Right lobe of liver (tissue), 6 donors: ENCODE data around the gene ZNF740. TPM values are rescaled to one million over a fixed set of nuclear protein-coding genes. Genes with fewer than 3 reads are reported as not detected.

Source experiments
- ATAC-seq, 4 donors: fragments of 200-7000 bp; cut with Tn5 transposase; one replicate each; pipeline ENCODE4 v1.9.1; 2020; ENCODE audit warnings: mild to moderate bottlenecking in 4 of 4, moderate library complexity in 4 of 4
- DNase-seq, 3 donors: peaks; one replicate each; pipeline ENCODE4 v3.0.0-alpha.2; 2020
- H3K27ac ChIP-seq, 3 donors: fragments of 200-600 bp; one replicate each; pipeline ENCODE4 v1.8.0; 2022
- H3K27me3 ChIP-seq, 2 donors: fragments of 200-600 bp; one replicate each; pipeline ENCODE4 v1.8.0; 2022
- H3K36me3 ChIP-seq, 4 donors: fragments of 200-600 bp; sonication (generic) in 1 of 4; one replicate each; pipeline versions ENCODE4 v1.5.1 to v1.8.0; 2017 to 2022; ENCODE audit warnings: control low read depth in 1 of 4
- H3K4me1 ChIP-seq, 4 donors: fragments of 200-600 bp; sonication (generic) in 1 of 4; one replicate each; pipeline versions ENCODE4 v1.5.1 to v1.8.0; 2017 to 2022; ENCODE audit warnings: control low read depth in 1 of 4
- H3K4me3 ChIP-seq, 3 donors: fragments of 200-600 bp; one replicate each; pipeline ENCODE4 v1.8.0; 2022
- H3K9me3 ChIP-seq, 4 donors: fragments of 200-600 bp; sonication (generic) in 1 of 4; one replicate each; pipeline versions ENCODE4 v1.5.1 to v1.8.0; 2017 to 2022; ENCODE audit warnings: control low read depth in 1 of 4
- POLR2A ChIP-seq: fragments of 450-650 bp; IDR thresholded peaks from one replicate; pipeline ENCODE4 v1.6.1; 2017; ENCODE audit warnings: antibody characterized with exemption, mild to moderate bottlenecking
- WGBS: methylation state at CpG from one replicate; pipeline ENCODE4 v1.1.6; 2018; ENCODE audit warnings: low coverage, low lambda C conversion rate; ENCODE audit not compliant: insufficient coverage; ENCODE audit errors: missing lambda C conversion rate; 5-methylcytosine and 5-hydroxymethylcytosine counted together
- intact Hi-C, 2 donors: fragments of 100-400 bp; cut with DNase I; formaldehyde crosslinking; loops; one replicate each; pipeline versions ENCODE4 v1.11.2 to v1.14.1; 2022
- total RNA-seq, 6 experiments: library from RNA; depleted of rRNA in 2 of 6; stranded (reverse); fragments of >200 nt in 2 of 6; fragmentation: NEBNext Ultra II Directional in 3 of 6; extraction: Animal tissue kit (Norgen Biotek cat#: 25700) in 3 of 6; gene quantifications; one replicate each; pipeline versions ENCODE4 v1.1.0 to v1.2.4, GENCODE V29; 2016 to 2023
- TF ChIP-seq, protein P1 (sequence below), 4 donors: fragments of 200-600 bp in 3 of 4; fragments of 450-650 bp in 1 of 4; IDR thresholded peaks; one replicate each; pipeline versions ENCODE4 v1.5.1 to v1.8.0; 2016 to 2022; ENCODE audit warnings: antibody characterized with exemption in 4 of 4, mild to moderate bottlenecking in 2 of 4
- donor health status: DM: no; HTN: yes; CAD: no.
- donor health status: DM: no; HTN: no; CAD: no.
- donor health status: DM: no; HTN: no; CAD: no.
- donor health status: DM: no; HTN: yes; CAD: no.
- donor health status: DM: no; HTN: yes; CAD: no.

ZNF740 gene
- total RNA-seq, 6 experiments from 2014 or later = 5.5 to 24.4 (median 19.2) TPM

DNA sequence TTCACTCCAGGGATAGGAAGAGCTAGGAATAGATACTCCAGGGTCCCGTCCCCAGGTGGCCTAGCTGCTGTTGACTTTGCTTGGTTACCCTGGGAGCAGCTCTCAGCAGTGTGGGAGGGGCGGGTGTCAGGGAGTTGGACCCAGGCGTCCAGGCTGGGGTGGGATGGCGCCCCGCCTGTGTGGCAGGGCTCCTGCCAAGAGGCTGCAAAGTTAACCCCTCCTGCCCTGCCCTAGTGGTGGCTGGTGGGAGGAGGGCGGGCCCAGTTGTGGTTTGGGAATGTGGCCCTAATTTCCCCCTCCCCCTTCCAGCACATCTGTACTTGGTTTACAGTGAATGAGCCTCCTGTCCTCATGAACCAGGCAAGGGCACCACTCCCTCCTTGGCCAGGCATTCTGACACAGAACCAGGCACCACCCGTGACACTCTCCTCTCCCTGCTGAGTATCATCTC, 53.2 kb downstream of the ZNF740 start:
- H3K27me3 ChIP-seq = no peaks in the 10 kb centered on the region
- ATAC-seq (no peak), DNase-seq (peak in 1 of 3 donors; percentile 38)
- no peak for TF ChIP-seq POLR2A
- TF ChIP-seq, protein P1, sequence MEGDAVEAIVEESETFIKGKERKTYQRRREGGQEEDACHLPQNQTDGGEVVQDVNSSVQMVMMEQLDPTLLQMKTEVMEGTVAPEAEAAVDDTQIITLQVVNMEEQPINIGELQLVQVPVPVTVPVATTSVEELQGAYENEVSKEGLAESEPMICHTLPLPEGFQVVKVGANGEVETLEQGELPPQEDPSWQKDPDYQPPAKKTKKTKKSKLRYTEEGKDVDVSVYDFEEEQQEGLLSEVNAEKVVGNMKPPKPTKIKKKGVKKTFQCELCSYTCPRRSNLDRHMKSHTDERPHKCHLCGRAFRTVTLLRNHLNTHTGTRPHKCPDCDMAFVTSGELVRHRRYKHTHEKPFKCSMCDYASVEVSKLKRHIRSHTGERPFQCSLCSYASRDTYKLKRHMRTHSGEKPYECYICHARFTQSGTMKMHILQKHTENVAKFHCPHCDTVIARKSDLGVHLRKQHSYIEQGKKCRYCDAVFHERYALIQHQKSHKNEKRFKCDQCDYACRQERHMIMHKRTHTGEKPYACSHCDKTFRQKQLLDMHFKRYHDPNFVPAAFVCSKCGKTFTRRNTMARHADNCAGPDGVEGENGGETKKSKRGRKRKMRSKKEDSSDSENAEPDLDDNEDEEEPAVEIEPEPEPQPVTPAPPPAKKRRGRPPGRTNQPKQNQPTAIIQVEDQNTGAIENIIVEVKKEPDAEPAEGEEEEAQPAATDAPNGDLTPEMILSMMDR (IDR thresholded peaks at IDR 0.05) = no peak
- no peaks in the 10 kb centered on the region for H3K9me3 ChIP-seq
- WGBS = 0% methylated on average over 1 of the region's 7 CpGs
- H3K4me3 ChIP-seq = no peak overlapping the region
- H3K27ac ChIP-seq = no peak overlapping the region
- intact Hi-C loops = no loop called here
- no peaks in the 10 kb centered on the region for H3K36me3 ChIP-seq
- H3K4me1 ChIP-seq = peaks cover 0 to 4% (median 0%) of the 10 kb centered on the region in 4 donors

DNA sequence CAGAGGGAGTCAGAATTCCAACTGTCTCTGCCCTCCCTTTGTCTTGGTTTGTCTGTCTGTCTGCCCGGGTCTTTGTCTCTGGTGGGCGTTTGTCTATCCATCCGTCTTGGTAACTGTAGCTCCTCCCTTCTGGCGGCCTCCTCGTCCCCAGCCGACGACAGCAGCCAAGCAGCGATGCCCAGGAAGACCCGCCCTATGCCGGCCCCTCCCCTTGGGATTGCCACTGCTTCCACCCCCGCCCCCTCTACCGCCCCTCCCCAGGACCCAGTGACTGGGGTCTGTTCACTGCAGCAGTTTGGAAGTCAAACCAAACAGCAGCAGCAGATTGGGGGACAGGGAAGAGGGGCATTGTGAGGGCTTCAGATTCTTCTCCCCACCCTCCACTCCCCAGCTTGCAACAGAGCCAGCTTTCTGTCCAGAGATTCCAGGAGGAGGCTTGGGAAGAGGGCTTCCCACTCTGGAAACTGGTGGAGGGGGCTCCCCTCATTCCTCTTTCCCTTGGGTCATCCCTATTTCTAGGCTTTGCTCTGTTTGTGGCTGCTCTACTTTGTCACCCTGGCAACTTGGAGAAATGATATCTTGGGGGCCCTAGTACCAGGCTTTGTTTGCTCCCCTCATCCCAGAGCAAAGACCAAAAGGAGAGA, 53.9 kb downstream of the ZNF740 start:
- no peak overlapping the region for H3K4me3 ChIP-seq
- no peaks in the 10 kb centered on the region for H3K27me3 ChIP-seq
- intact Hi-C loops = no loop called here
- no peak for ATAC-seq
- H3K27ac ChIP-seq = no peak overlapping the region
- H3K4me1 ChIP-seq = peaks cover 0 to 4% (median 0%) of the 10 kb centered on the region in 4 donors
- TF ChIP-seq POLR2A = no peak
- TF ChIP-seq, protein P1 (IDR thresholded peaks at IDR 0.05) = no peak
- H3K36me3 ChIP-seq = no peaks in the 10 kb centered on the region
- H3K9me3 ChIP-seq = no peaks in the 10 kb centered on the region
- peak in 1 of 3 donors; percentile 51 for DNase-seq
- 9% methylated on average over 9 of the region's 12 CpGs for WGBS

DNA sequence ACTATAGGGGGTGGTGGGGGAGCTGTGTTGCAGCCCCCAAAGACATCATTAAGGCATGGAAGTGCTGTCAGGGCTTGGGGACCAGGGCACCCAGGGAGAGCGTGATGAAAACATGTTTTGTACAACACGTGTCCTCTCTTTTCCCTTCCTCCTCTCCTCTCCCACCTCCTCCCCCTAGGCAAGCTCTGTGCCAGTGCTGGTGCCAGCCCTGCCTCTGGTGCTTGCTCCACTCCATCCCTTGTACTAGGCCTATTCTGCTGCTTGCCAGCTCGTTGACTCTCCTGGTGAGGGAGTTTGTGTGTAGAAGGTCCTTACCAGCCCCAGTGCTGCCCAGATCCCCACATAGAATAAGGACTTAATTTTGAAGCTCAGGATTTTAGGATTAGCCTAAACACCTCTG, 54.6 kb downstream of the ZNF740 start:
- H3K27me3 ChIP-seq = no peaks in the 10 kb centered on the region
- H3K36me3 ChIP-seq = no peaks in the 10 kb centered on the region
- H3K9me3 ChIP-seq = no peaks in the 10 kb centered on the region
- TF ChIP-seq, protein P1 (IDR thresholded peaks at IDR 0.05) = no peak
- no peak for TF ChIP-seq POLR2A
- no peak overlapping the region for H3K4me3 ChIP-seq
- H3K4me1 ChIP-seq = peaks cover 0 to 4% (median 0%) of the 10 kb centered on the region in 4 donors
- DNase-seq (peak in 1 of 3 donors; percentile 31), ATAC-seq (no peak)
- WGBS = 48% methylated on average over 3 of the region's 3 CpGs
- H3K27ac ChIP-seq = no peak overlapping the region
- intact Hi-C loops = no loop called here

DNA sequence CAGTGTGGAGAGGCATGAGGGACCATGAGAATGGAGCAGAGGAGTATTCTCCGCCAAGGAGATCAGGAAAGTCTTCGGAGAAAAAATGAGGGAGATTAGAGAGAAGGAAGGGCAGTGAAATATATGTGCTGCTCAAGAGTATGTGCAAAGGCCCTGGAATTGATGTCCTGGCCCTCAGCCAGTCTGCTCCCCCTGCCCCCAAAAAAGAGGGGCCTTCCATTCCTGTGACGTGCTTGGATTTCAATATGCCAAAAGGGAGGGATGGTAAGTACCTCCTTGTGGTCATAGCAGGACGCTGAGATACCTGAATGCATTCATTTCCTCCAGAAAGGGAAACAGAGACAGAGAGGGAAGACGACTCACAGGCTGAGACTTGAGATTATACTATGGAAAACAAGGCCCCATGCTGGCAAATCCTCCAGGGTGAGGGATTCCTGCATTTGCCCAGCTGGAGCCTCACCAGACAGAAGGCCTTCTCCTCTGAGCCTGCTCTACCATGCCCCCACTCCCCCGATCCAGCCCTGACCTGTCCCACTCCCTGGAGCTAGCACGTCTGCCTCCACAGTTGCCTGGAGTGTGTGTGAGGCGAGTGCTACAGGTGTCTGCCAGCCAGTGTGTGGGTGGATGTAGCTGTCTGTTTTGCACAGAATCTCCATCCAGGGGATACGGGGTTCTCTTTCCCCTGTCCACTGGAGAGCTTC, 55.4 kb downstream of the ZNF740 start:
- Histone ChIP-seq H3K4me3 (no peak overlapping the region), H3K9me3 (no peaks in the 10 kb centered on the region), H3K4me1 (peaks cover 0 to 4% (median 0%) of the 10 kb centered on the region in 4 donors), H3K36me3 (no peaks in the 10 kb centered on the region), H3K27ac (no peak overlapping the region), H3K27me3 (no peaks in the 10 kb centered on the region)
- intact Hi-C loops = no loop called here
- TF ChIP-seq, protein P1 (IDR thresholded peaks at IDR 0.05) = no peak
- no peak for TF ChIP-seq POLR2A
- DNase-seq (peak in 1 of 3 donors; percentile 32), ATAC-seq (no peak)
- WGBS = 60% methylated on average over 3 of the region's 9 CpGs
